Stimulated activated naive B cell treated with anti-CD40 and anti-IgM and Interleukin-4, amounts not matched to agents 10 μg/mL and 1 μg/mL and 100 μg/mL, for 72 hours (primary cell): ENCODE data around the gene ARHGEF9.

Experiments
- ATAC-seq, 2 donors: fragments of 150-1000 bp; cut with Tn5 transposase; replicated peaks; 2 replicates each; pipeline ENCODE4 v1.10.0; 2021; ENCODE audit warnings: moderate library complexity in 1 of 2
- DNase-seq: peaks from one replicate; pipeline ENCODE4 v3.0.0; 2021
- H3K27ac Mint-ChIP-seq: one replicate; pipeline ENCODE4 v1.8.0; 2022; ENCODE audit warnings: mild to moderate bottlenecking, mixed read lengths
- H3K27me3 Mint-ChIP-seq, 2 donors: one replicate each; pipeline ENCODE4 v1.8.0; 2022; ENCODE audit warnings: mixed read lengths in 2 of 2
- H3K36me3 Mint-ChIP-seq, 2 donors: one replicate each; pipeline ENCODE4 v1.8.0; 2022; ENCODE audit warnings: mixed read lengths in 2 of 2, mild to moderate bottlenecking in 1 of 2
- H3K4me1 Mint-ChIP-seq, 2 donors: one replicate each; pipeline ENCODE4 v1.8.0; 2022; ENCODE audit warnings: mixed read lengths in 2 of 2, mild to moderate bottlenecking in 1 of 2
- H3K4me3 Mint-ChIP-seq, 2 donors: one replicate each; pipeline ENCODE4 v1.8.0; 2022; ENCODE audit warnings: mild to moderate bottlenecking in 2 of 2, mixed read lengths in 2 of 2, moderate library complexity in 1 of 2
- H3K9me3 Mint-ChIP-seq, 2 donors: one replicate each; pipeline ENCODE4 v1.8.0; 2022; ENCODE audit warnings: mixed read lengths in 2 of 2, mild to moderate bottlenecking in 1 of 2

ARHGEF9 gene

GRCh38 chrX:63758011-63758410 is 27.0 kb downstream of the ARHGEF9 start:
- DNase-seq (no peak), ATAC-seq (peak in 1 of 2 donors; percentile 8)
- Mint-ChIP-seq H3K9me3 (no peaks in the 10 kb centered on the region), H3K27me3 (peaks cover 0 to 3% of the 10 kb centered on the region in 2 donors), H3K4me3 (no peak overlapping the region), H3K4me1 (peaks cover 22 to 50% of the 10 kb centered on the region in 2 donors), H3K27ac (no peak overlapping the region), H3K36me3 (no peaks in the 10 kb centered on the region)

- Mint-ChIP-seq H3K4me3 (peak overlapping the region; percentile 27 to 97), H3K36me3 (peaks cover 0 to 2% of the 10 kb centered on the region in 2 donors)
- ATAC-seq = peak in 1 of 2 donors; percentile 35
Observed at GRCh38 chrX:63755892-63756291, 29.1 kb downstream of the ARHGEF9 start.

GRCh38 chrX:63754860-63755579 is 30.0 kb downstream of the ARHGEF9 start:
- Mint-ChIP-seq H3K36me3 (peaks cover 0 to 4% of the 10 kb centered on the region in 2 donors), H3K27ac (peak overlapping the region; percentile 97), H3K4me1 (peaks cover 26 to 44% of the 10 kb centered on the region in 2 donors), H3K9me3 (no peaks in the 10 kb centered on the region), H3K4me3 (peak overlapping the region; percentile 91 to 97), H3K27me3 (peaks cover 0 to 3% of the 10 kb centered on the region in 2 donors)
- ATAC-seq (peak; percentile 93 to 96), DNase-seq (peak; percentile 87)

More at GRCh38 chrX:63755892-63756291, 29.1 kb downstream of the ARHGEF9 start:
- Mint-ChIP-seq H3K27ac (no peak overlapping the region), H3K9me3 (no peaks in the 10 kb centered on the region), H3K4me1 (peaks cover 23 to 46% of the 10 kb centered on the region in 2 donors), H3K27me3 (peaks cover 0 to 3% of the 10 kb centered on the region in 2 donors)
- DNase-seq = no peak

- DNase-seq = peak; percentile 3
- peak; percentile 52 to 60 for ATAC-seq
- H3K4me1 Mint-ChIP-seq = peaks cover 26 to 43% of the 10 kb centered on the region in 2 donors
- peak overlapping the region; percentile 97 for H3K27ac Mint-ChIP-seq
- H3K9me3 Mint-ChIP-seq = no peaks in the 10 kb centered on the region
- H3K36me3 Mint-ChIP-seq = peaks cover 0 to 4% of the 10 kb centered on the region in 2 donors
- peaks cover 0 to 3% of the 10 kb centered on the region in 2 donors for H3K27me3 Mint-ChIP-seq
- peak overlapping the region; percentile 91 to 97 for H3K4me3 Mint-ChIP-seq
Observed at GRCh38 chrX:63754136-63754859, 30.7 kb downstream of the ARHGEF9 start.

- H3K4me1 Mint-ChIP-seq = peaks cover 16 to 28% of the 10 kb centered on the region in 2 donors
- no peak overlapping the region for H3K4me3 Mint-ChIP-seq
Observed at GRCh38 chrX:63751481-63751880, 33.5 kb downstream of the ARHGEF9 start.

GRCh38 chrX:63750811-63751210 is 34.2 kb downstream of the ARHGEF9 start:
- Mint-ChIP-seq H3K27ac (no peak overlapping the region), H3K36me3 (peaks cover 0 to 4% of the 10 kb centered on the region in 2 donors), H3K9me3 (no peaks in the 10 kb centered on the region), H3K4me3 (no peak overlapping the region), H3K4me1 (peaks cover 20 to 35% of the 10 kb centered on the region in 2 donors), H3K27me3 (peaks cover 0 to 3% of the 10 kb centered on the region in 2 donors)
- DNase-seq (no peak), ATAC-seq (no peak)

More at GRCh38 chrX:63751481-63751880, 33.5 kb downstream of the ARHGEF9 start:
- H3K27me3 Mint-ChIP-seq = peaks cover 0 to 3% of the 10 kb centered on the region in 2 donors
- no peak for DNase-seq
- H3K36me3 Mint-ChIP-seq = peaks cover 0 to 4% of the 10 kb centered on the region in 2 donors
- H3K27ac Mint-ChIP-seq = no peak overlapping the region
- ATAC-seq = no peak
- H3K9me3 Mint-ChIP-seq = no peaks in the 10 kb centered on the region

- no peak overlapping the region for H3K4me3 Mint-ChIP-seq
- ATAC-seq (no peak), DNase-seq (no peak)
- H3K27me3 Mint-ChIP-seq = no peaks in the 10 kb centered on the region
- H3K36me3 Mint-ChIP-seq = peaks cover 0 to 4% of the 10 kb centered on the region in 2 donors
- H3K4me1 Mint-ChIP-seq = peaks cover 20 to 43% of the 10 kb centered on the region in 2 donors
- H3K27ac Mint-ChIP-seq = no peak overlapping the region
- H3K9me3 Mint-ChIP-seq = no peaks in the 10 kb centered on the region
Observed at GRCh38 chrX:63747331-63747730, 37.7 kb downstream of the ARHGEF9 start.

- Mint-ChIP-seq H3K4me1 (peaks cover 20 to 43% of the 10 kb centered on the region in 2 donors), H3K27ac (no peak overlapping the region), H3K9me3 (no peaks in the 10 kb centered on the region), H3K36me3 (peaks cover 0 to 4% of the 10 kb centered on the region in 2 donors), H3K4me3 (no peak overlapping the region), H3K27me3 (no peaks in the 10 kb centered on the region)
- no peak for DNase-seq
- ATAC-seq = no peak
Observed at GRCh38 chrX:63746715-63747114, 38.3 kb downstream of the ARHGEF9 start.

- peak; percentile 69 to 76 for ATAC-seq
- Mint-ChIP-seq H3K27me3 (no peaks in the 10 kb centered on the region), H3K4me1 (peaks cover 20 to 39% of the 10 kb centered on the region in 2 donors), H3K36me3 (peaks cover 0 to 4% of the 10 kb centered on the region in 2 donors), H3K4me3 (no peak overlapping the region), H3K27ac (no peak overlapping the region), H3K9me3 (no peaks in the 10 kb centered on the region)
- DNase-seq = no peak
Observed at GRCh38 chrX:63746278-63746677, 38.7 kb downstream of the ARHGEF9 start.

GRCh38 chrX:63744850-63745394 is 40.1 kb downstream of the ARHGEF9 start:
- H3K4me3 Mint-ChIP-seq = no peak overlapping the region

GRCh38 chrX:63743596-63743995 is 41.4 kb downstream of the ARHGEF9 start:
- H3K27ac Mint-ChIP-seq = no peak overlapping the region
- DNase-seq (no peak), ATAC-seq (no peak)
- H3K27me3 Mint-ChIP-seq = no peaks in the 10 kb centered on the region
- no peak overlapping the region for H3K4me3 Mint-ChIP-seq
- H3K9me3 Mint-ChIP-seq = no peaks in the 10 kb centered on the region
- H3K36me3 Mint-ChIP-seq = no peaks in the 10 kb centered on the region
- peaks cover 16 to 36% of the 10 kb centered on the region in 2 donors for H3K4me1 Mint-ChIP-seq

More at GRCh38 chrX:63744850-63745394, 40.1 kb downstream of the ARHGEF9 start:
- peaks cover 14 to 32% of the 10 kb centered on the region in 2 donors for H3K4me1 Mint-ChIP-seq
- no peak overlapping the region for H3K27ac Mint-ChIP-seq
- DNase-seq (no peak), ATAC-seq (no peak)
- no peaks in the 10 kb centered on the region for H3K27me3 Mint-ChIP-seq
- H3K9me3 Mint-ChIP-seq = no peaks in the 10 kb centered on the region
- H3K36me3 Mint-ChIP-seq = no peaks in the 10 kb centered on the region

- ATAC-seq = no peak
- Mint-ChIP-seq H3K4me1 (peaks cover 15 to 29% of the 10 kb centered on the region in 2 donors), H3K4me3 (no peak overlapping the region), H3K27me3 (no peaks in the 10 kb centered on the region), H3K27ac (no peak overlapping the region), H3K9me3 (no peaks in the 10 kb centered on the region), H3K36me3 (no peaks in the 10 kb centered on the region)
- no peak for DNase-seq
Observed at GRCh38 chrX:63740382-63740781, 44.6 kb downstream of the ARHGEF9 start.

- no peak overlapping the region for H3K27ac Mint-ChIP-seq
- H3K4me3 Mint-ChIP-seq = no peak overlapping the region
- ATAC-seq = no peak
- no peaks in the 10 kb centered on the region for H3K9me3 Mint-ChIP-seq
- H3K36me3 Mint-ChIP-seq = no peaks in the 10 kb centered on the region
- no peaks in the 10 kb centered on the region for H3K27me3 Mint-ChIP-seq
- DNase-seq = no peak
- H3K4me1 Mint-ChIP-seq = peaks cover 17 to 24% of the 10 kb centered on the region in 2 donors
Observed at GRCh38 chrX:63739885-63740284, 45.1 kb downstream of the ARHGEF9 start.

GRCh38 chrX:63738696-63739095 is 46.3 kb downstream of the ARHGEF9 start:
- no peaks in the 10 kb centered on the region for H3K27me3 Mint-ChIP-seq
- no peak overlapping the region for H3K27ac Mint-ChIP-seq

More at GRCh38 chrX:63738696-63739095, 46.3 kb downstream of the ARHGEF9 start:
- Mint-ChIP-seq H3K4me1 (peaks cover 12 to 13% of the 10 kb centered on the region in 2 donors), H3K4me3 (no peak overlapping the region), H3K9me3 (no peaks in the 10 kb centered on the region), H3K36me3 (no peaks in the 10 kb centered on the region)
- DNase-seq (no peak), ATAC-seq (no peak)
